Endothelial cell of umbilical vein (primary cell): ENCODE results near the gene TRMT10B. TPM values are rescaled to one million over a fixed set of nuclear protein-coding genes. Genes with fewer than 3 reads are reported as not detected.

ENCODE experiments used
- BruUV-seq: library from RNA; stranded (reverse); fragments of 400-500 nt; replicated peaks from 2 replicates; lab custom pipeline; 2021; lab: Mats Ljungman, UMichigan
- CTCF ChIA-PET: fragments of 300-600, 350-600 bp; sonication (Branson Sonifier 250); formaldehyde crosslinking; loops from one replicate; lab custom pipeline; 2021; ENCODE audit warnings: antibody characterized with exemption, inconsistent platforms; lab: Charles Lee
- POLR2A ChIA-PET: fragments of 300-600, 350-600 bp; sonication (Branson Sonifier 250); formaldehyde crosslinking; loops from one replicate; lab custom pipeline; 2021; ENCODE audit warnings: antibody characterized with exemption, inconsistent platforms; lab: Charles Lee
- DNase-seq: peaks from one replicate; pipeline ENCODE4 v3.0.0-alpha.2; 2011; ENCODE audit warnings: low read depth, low spot score
- FAIRE-seq: peaks from 2 replicates; lab custom pipeline; 2011; peaks lifted over from hg19 to GRCh38; lab: Jason Lieb, UNC
- H2AFZ ChIP-seq: 2 replicates; pipeline ENCODE4 v1.6.0; 2012; ENCODE audit warnings: low read depth, low read length, control low read depth, inconsistent platforms
- H3K27ac ChIP-seq: 2 replicates; pipeline ENCODE4 v1.5.1; 2011; ENCODE audit warnings: low read depth, mild to moderate bottlenecking, control low read depth, low read length, moderate library complexity; ENCODE audit not compliant: insufficient read depth
- H3K27me3 ChIP-seq, 2 experiments: 2 replicates each; pipeline versions ENCODE4 v1.6.0 to v1.6.1; 2011; ENCODE audit warnings: low read length in 2 of 2, mixed read lengths in 1 of 2; ENCODE audit not compliant: control insufficient read depth in 2 of 2, insufficient read depth in 2 of 2
- H3K36me3 ChIP-seq, 2 experiments: 2 replicates in 1 of 2; 3 replicates in 1 of 2; pipeline ENCODE4 v1.5.1; 2011; ENCODE audit warnings: low read length in 2 of 2, mild to moderate bottlenecking in 1 of 2, moderate library complexity in 1 of 2; ENCODE audit not compliant: control insufficient read depth in 2 of 2, insufficient read depth in 2 of 2; ENCODE audit errors: extremely low read depth in 1 of 2
- H3K4me1 ChIP-seq: 3 replicates; pipeline ENCODE4 v1.5.1; 2011; ENCODE audit warnings: mild to moderate bottlenecking, low read length; ENCODE audit not compliant: control insufficient read depth, insufficient read depth; ENCODE audit errors: extremely low read depth
- H3K4me2 ChIP-seq: 2 replicates; pipeline ENCODE4 v1.6.1; 2011; ENCODE audit warnings: low read length, control low read depth, mixed read lengths; ENCODE audit not compliant: insufficient read depth
- H3K4me3 ChIP-seq, 3 experiments: fragments of 200-600 bp in 1 of 3; sonication (generic), shearing (Covaris generic) in 1 of 3; replicated peaks in 1 of 3; 2 replicates each; pipeline ENCODE4 v1.5.1; 2011 to 2016; ENCODE audit warnings: control low read depth in 3 of 3, low read length in 3 of 3, mild to moderate bottlenecking in 2 of 3, inconsistent platforms in 1 of 3, low read depth in 1 of 3, moderate library complexity in 1 of 3; ENCODE audit not compliant: insufficient read depth in 1 of 3
- H3K79me2 ChIP-seq: 2 replicates; pipeline ENCODE4 v1.6.0; 2012; ENCODE audit warnings: low read length, inconsistent platforms; ENCODE audit not compliant: control insufficient read depth, insufficient read depth
- H3K9ac ChIP-seq: replicated peaks from 2 replicates; pipeline ENCODE3; 2011; ENCODE audit warnings: low read length, control low read depth; ENCODE audit not compliant: insufficient read depth; ENCODE audit errors: extremely low read depth
- H3K9me1 ChIP-seq: replicated peaks from 3 replicates; pipeline ENCODE4 v1.6.0; 2011; ENCODE audit warnings: mild to moderate bottlenecking, low read length; ENCODE audit not compliant: control insufficient read depth, insufficient read depth; ENCODE audit errors: extremely low read depth
- H3K9me3 ChIP-seq: replicated peaks from 2 replicates; pipeline ENCODE4 v1.5.1; 2012; ENCODE audit warnings: low read length, inconsistent platforms; ENCODE audit not compliant: control insufficient read depth, insufficient read depth
- H4K20me1 ChIP-seq: replicated peaks from 2 replicates; pipeline ENCODE3; 2011; ENCODE audit warnings: mild to moderate bottlenecking, low read length; ENCODE audit not compliant: control insufficient read depth, insufficient read depth; ENCODE audit errors: extremely low read depth
- CTCF ChIP-seq, 2 donors: IDR thresholded peaks; 1 replicate in 1 of 2; 2 replicates in 1 of 2; pipeline ENCODE4 v1.5.1; 2011; ENCODE audit warnings: low read length in 2 of 2, mild to moderate bottlenecking in 2 of 2, moderate library complexity in 2 of 2, control low read depth in 1 of 2, inconsistent platforms in 1 of 2, low read depth in 1 of 2; ENCODE audit not compliant: insufficient read depth in 1 of 2; ENCODE audit errors: extremely low read depth in 1 of 2
- EZH2 ChIP-seq: IDR thresholded peaks from 2 replicates; pipeline ENCODE4 v1.6.1; 2012; ENCODE audit warnings: borderline replicate concordance, low read depth, mild to moderate bottlenecking, moderate library complexity, low read length, inconsistent platforms; ENCODE audit not compliant: severe bottlenecking
- GATA2 ChIP-seq: IDR thresholded peaks from 2 replicates; pipeline ENCODE4 v1.7.0; 2011; ENCODE audit warnings: low read depth, mild to moderate bottlenecking, moderate library complexity, mixed read lengths, low read length; ENCODE audit not compliant: insufficient read length, insufficient read depth
- JUN ChIP-seq: IDR thresholded peaks from 2 replicates; pipeline ENCODE4 v1.6.1; 2011; ENCODE audit warnings: borderline replicate concordance, low read depth; ENCODE audit not compliant: insufficient read length, insufficient read depth
- MAX ChIP-seq: IDR thresholded peaks from 2 replicates; pipeline ENCODE4 v1.6.1; 2011; ENCODE audit not compliant: insufficient read depth, insufficient read length
- POLR2AphosphoS5 ChIP-seq: IDR thresholded peaks from 2 replicates; pipeline ENCODE4 v1.6.1; 2012; ENCODE audit warnings: low read depth, mild to moderate bottlenecking, control low read depth, low read length, moderate library complexity; ENCODE audit not compliant: insufficient read depth
- dilution Hi-C: fragments of 300-500 bp; cut with MboI; formaldehyde crosslinking; loops from one replicate; pipeline ENCODE4 v1.15.0; 2019; ENCODE audit warnings: low sequenced_read_pairs; ENCODE audit not compliant: extremely low pct_ligation_motif_present
- intact Hi-C: fragments of 100-400 bp; cut with micrococcal nuclease; formaldehyde crosslinking; loops from one replicate; pipeline ENCODE4 v1.10.0; 2022
- polyA plus RNA-seq, 4 experiments: library from polyadenylated mRNA; depleted of rRNA in 3 of 4; stranded (reverse) in 3 of 4; unstranded in 1 of 4; fragments of >200 nt; gene quantifications; 2 replicates each; pipeline versions ENCODE4 v1.2.1 to v1.2.3, GENCODE V29; 2011 to 2012; ENCODE audit warnings: missing spikeins in 1 of 4
- total RNA-seq: library from RNA; stranded (reverse); gene quantifications from 2 replicates; pipeline ENCODE4 v1.2.3, GENCODE V29; 2021

Gene TRMT10B
- total and polyA plus RNA-seq, 2 donors (not counting 3 experiments of a cell fraction or from before 2014, with no cell fraction given) = 3.0 to 7.0 TPM

- BruUV-seq = no TSS peak
- H3K27ac ChIP-seq = no peak overlapping the region
- H2AFZ ChIP-seq = no peak overlapping the region
- H3K4me2 ChIP-seq = no peak overlapping the region
- no peak for DNase-seq
- H3K27me3 ChIP-seq = peaks cover 14 to 19% of the 10 kb centered on the region in 2 experiments
- H3K9me3 ChIP-seq = no peaks in the 10 kb centered on the region
- no peak overlapping the region for H3K9ac ChIP-seq
- intact Hi-C loops = no loop called here
- no peaks in the 10 kb centered on the region for H4K20me1 ChIP-seq
- POLR2A ChIA-PET = no interaction called here
- no peaks in the 10 kb centered on the region for H3K36me3 ChIP-seq
- H3K4me3 ChIP-seq = no peak overlapping the region
- no peaks in the 10 kb centered on the region for H3K79me2 ChIP-seq
- no peak for TF ChIP-seq POLR2AphosphoS5
- no peak for TF ChIP-seq MAX
- no peak for TF ChIP-seq EZH2
- TF ChIP-seq JUN = no peak
- no peak for TF ChIP-seq GATA2
- TF ChIP-seq CTCF (IDR thresholded peaks at IDR 0.05; ENCODE audit: extremely low read depth in 1 of 2, insufficient read depth in 1 of 2, low read depth in 1 of 2, low read length in 2 of 2) = no peak
- FAIRE-seq = no peak
- CTCF ChIA-PET = no interaction called here
- H3K9me1 ChIP-seq = no peaks in the 10 kb centered on the region
- dilution Hi-C loops = no loop called here
- no peaks in the 10 kb centered on the region for H3K4me1 ChIP-seq
Measured at GRCh38 chr9:37730256-37730655, 23.3 kb upstream of the TRMT10B start.
